AG04450 (cell line): ENCODE results near the gene NFAM1. TPM values are rescaled to one million over a fixed set of nuclear protein-coding genes. Genes with fewer than 3 reads are reported as not detected.

Experiments used
- CTCF ChIA-PET: fragments of 300-600, 350-600 bp; formaldehyde crosslinking; extraction: SDS; loops from one replicate; lab custom pipeline; 2022; ENCODE audit warnings: antibody characterized with exemption, inconsistent platforms; lab: Charles Lee
- POLR2A ChIA-PET: fragments of 350-600 bp; formaldehyde crosslinking; extraction: SDS; loops from one replicate; lab custom pipeline; 2021; ENCODE audit warnings: antibody characterized with exemption, inconsistent platforms; lab: Yijun Ruan, JAX
- DNase-seq: peaks from one replicate; pipeline ENCODE4 v3.0.0-alpha.2; 2011; ENCODE audit warnings: low read depth, low spot score
- H3K27ac ChIP-seq: one replicate; pipeline ENCODE4 v1.5.1; 2012; ENCODE audit warnings: low read depth, low read length, control low read depth
- H3K27me3 ChIP-seq: one replicate; pipeline ENCODE4 v1.6.0; 2012; ENCODE audit warnings: low read length; ENCODE audit not compliant: control insufficient read depth, insufficient read depth
- H3K4me3 ChIP-seq: 2 replicates; pipeline ENCODE4 v1.5.1; 2011; ENCODE audit warnings: mild to moderate bottlenecking, low read depth, low read length, control low read depth
- H3K9me3 ChIP-seq: 2 replicates; pipeline ENCODE4 v1.5.1; 2012; ENCODE audit warnings: low read length; ENCODE audit not compliant: control insufficient read depth, insufficient read depth
- polyA plus RNA-seq: library from polyadenylated mRNA; depleted of rRNA; stranded (reverse); fragments of >200 nt; gene quantifications from 2 replicates; pipeline ENCODE4 v1.2.3, GENCODE V29; 2011
- TF ChIP-seq, protein P1 (sequence below): IDR thresholded peaks from 2 replicates; pipeline ENCODE4 v1.5.1; 2011; ENCODE audit warnings: low read depth, low read length, control low read depth, inconsistent platforms

NFAM1 gene
- polyA plus RNA-seq, 1 experiment = not detected

DNA sequence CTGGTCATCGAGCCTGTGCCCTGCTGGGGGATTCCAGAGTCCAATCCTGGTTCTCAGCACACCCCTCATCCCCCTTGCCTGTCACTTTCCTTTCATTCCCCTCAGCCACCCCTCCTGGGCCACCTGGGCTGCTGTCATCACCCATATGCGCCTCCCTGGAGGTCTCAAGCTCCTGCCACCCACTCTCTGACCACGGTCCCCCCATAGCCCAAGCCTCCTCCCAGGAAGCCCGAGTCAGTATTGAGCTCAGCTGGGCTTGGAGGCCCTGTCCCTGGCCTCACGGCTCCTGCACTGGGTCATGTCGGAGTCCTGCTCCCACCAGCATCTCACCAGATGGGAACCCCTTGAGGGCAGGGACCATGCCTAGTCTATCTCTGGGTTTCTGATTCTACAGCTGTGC is 44.6 kb downstream of the NFAM1 start:
- Histone ChIP-seq H3K4me3 (no peak overlapping the region), H3K27me3 (peaks cover 26% of the 10 kb centered on the region), H3K27ac (no peak overlapping the region), H3K9me3 (no peaks in the 10 kb centered on the region)
- TF ChIP-seq, protein P1, sequence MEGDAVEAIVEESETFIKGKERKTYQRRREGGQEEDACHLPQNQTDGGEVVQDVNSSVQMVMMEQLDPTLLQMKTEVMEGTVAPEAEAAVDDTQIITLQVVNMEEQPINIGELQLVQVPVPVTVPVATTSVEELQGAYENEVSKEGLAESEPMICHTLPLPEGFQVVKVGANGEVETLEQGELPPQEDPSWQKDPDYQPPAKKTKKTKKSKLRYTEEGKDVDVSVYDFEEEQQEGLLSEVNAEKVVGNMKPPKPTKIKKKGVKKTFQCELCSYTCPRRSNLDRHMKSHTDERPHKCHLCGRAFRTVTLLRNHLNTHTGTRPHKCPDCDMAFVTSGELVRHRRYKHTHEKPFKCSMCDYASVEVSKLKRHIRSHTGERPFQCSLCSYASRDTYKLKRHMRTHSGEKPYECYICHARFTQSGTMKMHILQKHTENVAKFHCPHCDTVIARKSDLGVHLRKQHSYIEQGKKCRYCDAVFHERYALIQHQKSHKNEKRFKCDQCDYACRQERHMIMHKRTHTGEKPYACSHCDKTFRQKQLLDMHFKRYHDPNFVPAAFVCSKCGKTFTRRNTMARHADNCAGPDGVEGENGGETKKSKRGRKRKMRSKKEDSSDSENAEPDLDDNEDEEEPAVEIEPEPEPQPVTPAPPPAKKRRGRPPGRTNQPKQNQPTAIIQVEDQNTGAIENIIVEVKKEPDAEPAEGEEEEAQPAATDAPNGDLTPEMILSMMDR = no peak
- ChIA-PET CTCF (no interaction called here), POLR2A (no interaction called here)
- no peak for DNase-seq

DNA sequence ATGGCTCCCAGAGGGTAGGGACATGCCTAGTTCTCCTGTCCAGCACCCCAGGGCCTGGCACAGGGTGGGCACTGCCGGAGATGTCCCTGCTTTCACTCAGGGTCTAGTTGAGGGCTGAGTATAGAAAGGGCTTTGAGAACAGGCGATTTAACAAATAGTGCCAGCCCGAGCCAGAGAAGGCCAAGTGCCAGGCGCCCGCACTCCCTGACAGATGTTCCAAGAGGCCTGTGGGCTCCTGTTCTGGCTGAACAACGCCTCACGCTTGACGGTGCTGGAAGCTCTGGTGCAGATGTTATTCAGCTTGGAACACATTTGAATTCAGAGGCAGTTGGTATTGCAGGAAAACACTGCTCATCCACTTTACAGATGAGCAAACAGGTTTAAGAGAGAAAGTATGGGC is 46.5 kb downstream of the NFAM1 start:
- ChIA-PET CTCF (no interaction called here), POLR2A (no interaction called here)
- H3K27me3 ChIP-seq = peaks cover 25% of the 10 kb centered on the region
- DNase-seq = no peak
- no peak overlapping the region for H3K4me3 ChIP-seq
- TF ChIP-seq, protein P1 = no peak
- H3K27ac ChIP-seq = no peak overlapping the region
- H3K9me3 ChIP-seq = no peaks in the 10 kb centered on the region

DNA sequence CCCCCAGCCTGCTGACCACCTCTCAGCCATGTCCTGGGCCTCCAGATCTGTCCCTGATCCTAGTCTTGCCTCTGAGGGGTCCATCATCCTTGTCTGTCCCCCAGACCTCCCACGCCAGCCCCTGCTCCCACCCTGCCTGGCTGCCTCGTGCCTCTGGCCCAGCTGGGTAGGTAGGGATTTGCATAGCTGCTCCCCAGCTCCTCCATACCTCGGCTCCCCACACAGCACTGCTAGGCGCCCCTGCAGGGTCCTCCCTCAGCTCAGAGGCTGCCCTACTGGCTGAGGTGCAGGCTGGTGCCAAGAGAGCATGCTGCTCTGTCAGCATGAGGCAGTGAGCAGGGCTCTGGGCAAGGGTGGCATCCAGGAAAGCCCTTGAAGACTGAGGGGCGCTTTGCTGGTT is 47.7 kb downstream of the NFAM1 start:
- CTCF ChIA-PET = interaction anchor here (0.6 kb wide), 1 partner anchor 9 kb away, joined by 4 read pairs; no protein-coding TSS in a partner anchor

DNA sequence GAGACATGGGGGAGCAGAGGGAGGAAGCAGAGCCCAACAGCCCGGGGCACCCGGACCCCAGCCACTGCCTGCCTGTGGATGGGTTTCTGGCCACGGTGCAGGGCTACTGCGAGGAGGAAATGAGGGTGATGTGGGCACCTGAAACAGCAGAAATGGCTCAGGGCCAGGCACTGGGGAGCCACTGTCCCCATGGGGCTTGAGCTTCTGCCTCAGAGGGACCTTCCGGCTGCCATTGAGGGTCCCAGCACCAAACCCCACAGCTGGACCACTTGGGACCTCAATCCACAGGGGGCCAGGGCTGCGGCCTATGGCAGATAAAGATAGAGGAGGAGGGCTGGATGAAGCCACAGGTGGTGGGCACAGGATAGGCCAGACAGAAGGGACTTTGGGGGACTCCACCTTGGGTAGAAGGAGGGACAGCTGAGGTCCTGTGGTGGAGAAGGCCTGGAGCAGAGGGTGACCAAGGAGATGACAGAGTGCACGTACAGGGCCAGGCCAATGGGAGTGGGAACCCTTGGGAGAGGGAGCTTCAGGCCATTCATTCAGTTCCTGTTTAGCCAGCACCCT is 48.3 kb downstream of the NFAM1 start:
- Histone ChIP-seq H3K4me3 (no peak overlapping the region), H3K27ac (no peak overlapping the region), H3K27me3 (peaks cover 33% of the 10 kb centered on the region), H3K9me3 (no peaks in the 10 kb centered on the region)
- ChIA-PET POLR2A (no interaction called here), CTCF (no interaction called here)
- DNase-seq = no peak
- TF ChIP-seq, protein P1 = no peak

More for the DNA sequence above, 47.7 kb downstream of the NFAM1 start:
- Histone ChIP-seq H3K4me3 (no peak overlapping the region), H3K27me3 (peaks cover 31% of the 10 kb centered on the region), H3K9me3 (no peaks in the 10 kb centered on the region), H3K27ac (no peak overlapping the region)
- POLR2A ChIA-PET = no interaction called here
- TF ChIP-seq, protein P1 = no peak
- DNase-seq = no peak

DNA sequence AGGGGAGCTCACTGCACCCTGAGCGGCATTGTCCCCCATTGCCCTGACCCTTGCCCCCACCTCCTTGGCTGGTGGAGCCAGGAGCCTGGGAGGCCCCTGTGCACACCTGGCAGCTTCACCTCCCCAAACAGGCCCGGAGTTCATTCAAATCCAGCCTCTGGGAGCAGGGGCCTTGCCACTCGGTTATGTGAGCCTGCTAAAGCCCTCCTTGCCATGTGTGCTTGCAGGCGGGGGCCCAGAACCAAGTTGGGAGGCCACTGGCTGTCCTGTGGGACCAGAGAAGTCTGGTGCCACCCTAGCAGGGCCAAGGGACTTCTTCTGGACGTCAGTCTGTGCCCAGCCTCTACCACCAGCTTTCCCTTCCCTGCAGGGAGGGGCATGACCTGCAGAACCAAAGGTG is 48.9 kb downstream of the NFAM1 start:
- Histone ChIP-seq H3K4me3 (no peak overlapping the region), H3K27ac (no peak overlapping the region), H3K27me3 (peaks cover 30% of the 10 kb centered on the region), H3K9me3 (no peaks in the 10 kb centered on the region)
- TF ChIP-seq, protein P1 = no peak
- POLR2A ChIA-PET = no interaction called here
- DNase-seq = no peak
- CTCF ChIA-PET = no interaction called here
